Transverse colon (tissue), 4 donors: ENCODE data around the gene PRKCD.

ENCODE experiments used
- EP300 ChIP-seq: sonication (generic); formaldehyde crosslinking; IDR thresholded peaks from one replicate; pipeline ENCODE4 v1.6.1; 2017; ENCODE audit warnings: antibody characterized with exemption, low read depth
- POLR2A ChIP-seq: fragments of 450-650 bp; IDR thresholded peaks from one replicate; pipeline ENCODE4 v1.6.1; 2016; ENCODE audit warnings: antibody characterized with exemption, mild to moderate bottlenecking, moderate library complexity
- POLR2AphosphoS5 ChIP-seq, 3 donors: sonication (generic); formaldehyde crosslinking; IDR thresholded peaks; one replicate each; pipeline ENCODE4 v1.6.1; 2016; ENCODE audit warnings: antibody characterized with exemption in 3 of 3
- TF ChIP-seq, protein P1 (sequence below), 5 experiments: fragments of 200-600 bp in 3 of 5; fragments of 450-650 bp in 2 of 5; sonication (generic) in 3 of 5; IDR thresholded peaks; 1 replicate in 2 of 5; 2 replicates in 3 of 5; pipeline ENCODE4 v1.5.1; 2016 to 2017; ENCODE audit warnings: antibody characterized with exemption in 5 of 5, inconsistent platforms in 3 of 5, mild to moderate bottlenecking in 2 of 5, moderate library complexity in 1 of 5

DNA sequence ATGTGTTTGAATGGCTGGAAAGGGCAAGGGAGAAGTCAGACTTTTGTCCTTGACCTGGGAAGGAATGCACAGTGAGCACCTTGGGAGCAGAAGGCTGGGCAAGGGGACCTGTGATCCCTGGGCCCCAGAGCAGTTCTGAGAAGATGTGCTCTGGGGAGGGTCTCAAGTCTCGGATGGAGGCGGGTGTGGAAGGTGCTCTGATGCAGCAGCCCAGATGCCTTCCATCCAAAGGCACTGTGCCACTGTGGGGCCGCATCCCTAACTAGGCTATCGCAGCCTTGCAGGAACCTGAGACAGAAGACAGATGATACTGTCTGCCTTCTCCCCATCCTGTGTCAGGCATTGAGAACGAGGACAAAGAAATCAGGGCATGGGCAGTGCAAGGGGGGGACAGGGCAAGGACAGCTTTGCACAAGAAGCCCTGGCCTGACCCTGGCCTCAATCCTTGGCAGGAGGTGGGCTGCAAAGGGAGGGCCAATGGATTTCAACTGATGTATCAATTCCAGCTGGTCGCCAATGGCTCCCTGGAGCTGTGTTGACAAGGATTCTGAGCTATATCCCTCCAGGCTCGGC lies 14.6 kb upstream of the PRKCD start:
- TF ChIP-seq, protein P1, sequence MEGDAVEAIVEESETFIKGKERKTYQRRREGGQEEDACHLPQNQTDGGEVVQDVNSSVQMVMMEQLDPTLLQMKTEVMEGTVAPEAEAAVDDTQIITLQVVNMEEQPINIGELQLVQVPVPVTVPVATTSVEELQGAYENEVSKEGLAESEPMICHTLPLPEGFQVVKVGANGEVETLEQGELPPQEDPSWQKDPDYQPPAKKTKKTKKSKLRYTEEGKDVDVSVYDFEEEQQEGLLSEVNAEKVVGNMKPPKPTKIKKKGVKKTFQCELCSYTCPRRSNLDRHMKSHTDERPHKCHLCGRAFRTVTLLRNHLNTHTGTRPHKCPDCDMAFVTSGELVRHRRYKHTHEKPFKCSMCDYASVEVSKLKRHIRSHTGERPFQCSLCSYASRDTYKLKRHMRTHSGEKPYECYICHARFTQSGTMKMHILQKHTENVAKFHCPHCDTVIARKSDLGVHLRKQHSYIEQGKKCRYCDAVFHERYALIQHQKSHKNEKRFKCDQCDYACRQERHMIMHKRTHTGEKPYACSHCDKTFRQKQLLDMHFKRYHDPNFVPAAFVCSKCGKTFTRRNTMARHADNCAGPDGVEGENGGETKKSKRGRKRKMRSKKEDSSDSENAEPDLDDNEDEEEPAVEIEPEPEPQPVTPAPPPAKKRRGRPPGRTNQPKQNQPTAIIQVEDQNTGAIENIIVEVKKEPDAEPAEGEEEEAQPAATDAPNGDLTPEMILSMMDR (IDR thresholded peaks at IDR 0.05) = no peak
- TF ChIP-seq POLR2AphosphoS5 (IDR thresholded peaks at IDR 0.05) (no peak), EP300 (no peak), POLR2A (no peak)
